Caco-2 (cell line): ENCODE data around the gene PPP2R3A. TPM values are rescaled to one million over a fixed set of nuclear protein-coding genes. Genes with fewer than 3 reads are reported as not detected.
A peak's percentile ranks its signal among the peaks of the same experiment; 100 is the strongest.

Source experiments
- BruUV-seq: library from RNA; stranded (reverse); fragments of 400-500 nt; replicated peaks from 2 replicates; lab custom pipeline; 2021; lab: Mats Ljungman, UMichigan
- CTCF ChIA-PET: fragments of 300-600 bp; sonication (Branson Sonifier 250); formaldehyde crosslinking; loops from one replicate; lab custom pipeline; 2022; ENCODE audit warnings: antibody characterized with exemption; lab: Charles Lee
- POLR2A ChIA-PET: fragments of 300-600 bp; sonication (Branson Sonifier 250); formaldehyde crosslinking; loops from one replicate; lab custom pipeline; 2022; ENCODE audit warnings: antibody characterized with exemption; lab: Charles Lee
- DNase-seq, 2 experiments: peaks; one replicate each; pipeline versions ENCODE4 v3.0.0 to v3.0.0-alpha.2; 2020 to 2022
- H3K27me3 ChIP-seq: replicated peaks from 2 replicates; pipeline ENCODE4 v1.6.0; 2011; ENCODE audit warnings: low read length; ENCODE audit not compliant: control insufficient read depth, insufficient read depth
- H3K36me3 ChIP-seq: 2 replicates; pipeline ENCODE4 v1.5.1; 2011; ENCODE audit warnings: low read length; ENCODE audit not compliant: control insufficient read depth, insufficient read depth
- H3K4me1 ChIP-seq: fragments of 250-450 bp; sonication (Bioruptor Pico); 2 replicates; pipeline ENCODE4 v1.5.1; 2020; ENCODE audit warnings: mild to moderate bottlenecking
- H3K4me3 ChIP-seq: 2 replicates; pipeline ENCODE4 v1.5.1; 2011; ENCODE audit warnings: low read depth, mild to moderate bottlenecking, control low read depth, low read length
- H3K9me3 ChIP-seq: fragments of 250-450 bp; sonication (Bioruptor Pico); 2 replicates; pipeline ENCODE4 v1.5.1; 2020; ENCODE audit warnings: mild to moderate bottlenecking, moderate library complexity
- H3K27ac Mint-ChIP-seq: one replicate; pipeline ENCODE4 v1.8.0; 2022; ENCODE audit warnings: mixed read lengths; ENCODE audit not compliant: unreplicated experiment
- H3K27me3 Mint-ChIP-seq: one replicate; pipeline ENCODE4 v1.8.0; 2022; ENCODE audit warnings: mixed read lengths; ENCODE audit not compliant: insufficient read depth, unreplicated experiment
- H3K36me3 Mint-ChIP-seq: one replicate; pipeline ENCODE4 v1.8.0; 2022; ENCODE audit warnings: mild to moderate bottlenecking, mixed read lengths; ENCODE audit not compliant: insufficient read depth, unreplicated experiment
- H3K4me1 Mint-ChIP-seq: one replicate; pipeline ENCODE4 v1.8.0; 2022; ENCODE audit warnings: low read depth, mixed read lengths; ENCODE audit not compliant: unreplicated experiment
- H3K4me3 Mint-ChIP-seq: one replicate; pipeline ENCODE4 v1.8.0; 2022; ENCODE audit warnings: mild to moderate bottlenecking, moderate library complexity, mixed read lengths; ENCODE audit not compliant: unreplicated experiment
- H3K9me3 Mint-ChIP-seq: one replicate; pipeline ENCODE4 v1.8.0; 2022; ENCODE audit warnings: mixed read lengths; ENCODE audit not compliant: unreplicated experiment
- CTCF ChIP-seq, 2 experiments: fragments of 200-600 bp in 1 of 2; IDR thresholded peaks; 1 replicate in 1 of 2; 2 replicates in 1 of 2; pipeline versions ENCODE4 v1.5.1 to v1.8.0; 2011 to 2022; ENCODE audit warnings: antibody characterized with exemption in 1 of 2, control low read depth in 1 of 2, inconsistent platforms in 1 of 2, low read depth in 1 of 2, low read length in 1 of 2, mild to moderate bottlenecking in 1 of 2, moderate library complexity in 1 of 2; ENCODE audit not compliant: insufficient read depth in 1 of 2, severe bottlenecking in 1 of 2, unreplicated experiment in 1 of 2
- intact Hi-C: fragments of 100-400 bp; cut with micrococcal nuclease; formaldehyde crosslinking; loops from one replicate; pipeline ENCODE4 v1.10.0; 2022; ENCODE audit not compliant: unreplicated experiment
- total RNA-seq: library from RNA; stranded (reverse); gene quantifications from 2 replicates; pipeline ENCODE4 v1.2.3, GENCODE V29; 2022

The PPP2R3A gene
- total RNA-seq, 1 experiment from 2014 or later = 9.5 TPM

- peaks cover 19% of the 10 kb centered on the region for H3K4me1 Mint-ChIP-seq
- ChIA-PET POLR2A (no interaction called here), CTCF (no interaction called here)
- no peak overlapping the region for H3K4me3 Mint-ChIP-seq
- BruUV-seq = no TSS peak
- TF ChIP-seq CTCF (IDR thresholded peaks at IDR 0.05; ENCODE audit: insufficient read depth in 1 of 2, low read depth in 1 of 2, low read length in 1 of 2, severe bottlenecking in 1 of 2, unreplicated experiment in 1 of 2) = no peak
- intact Hi-C loops = no loop called here
- no peaks in the 10 kb centered on the region for H3K9me3 Mint-ChIP-seq
- peaks cover 6% of the 10 kb centered on the region for H3K36me3 Mint-ChIP-seq
- H3K36me3 ChIP-seq = no peaks in the 10 kb centered on the region
- H3K27ac Mint-ChIP-seq = no peak overlapping the region
- H3K27me3 Mint-ChIP-seq = no peaks in the 10 kb centered on the region
- H3K4me1 ChIP-seq = peaks cover 50% of the 10 kb centered on the region
- no peak overlapping the region for H3K4me3 ChIP-seq
- DNase-seq = no peak
- no peaks in the 10 kb centered on the region; the same call in 1 of the 2 replicates for H3K9me3 ChIP-seq
- H3K27me3 ChIP-seq = no peaks in the 10 kb centered on the region
These were observed 26.5 kb downstream of the PPP2R3A start for GRCh38 chr3:135992072-135992471.

- Mint-ChIP-seq H3K9me3 (no peaks in the 10 kb centered on the region), H3K36me3 (peaks cover 6% of the 10 kb centered on the region), H3K4me1 (peaks cover 19% of the 10 kb centered on the region), H3K4me3 (peak overlapping the region; percentile 41), H3K27me3 (no peaks in the 10 kb centered on the region), H3K27ac (peak overlapping the region; percentile 49)
- TF ChIP-seq CTCF (IDR thresholded peaks at IDR 0.05; ENCODE audit: insufficient read depth in 1 of 2, low read depth in 1 of 2, low read length in 1 of 2, severe bottlenecking in 1 of 2, unreplicated experiment in 1 of 2) = no peak
- peak; percentile 44 to 50 for DNase-seq
- ChIA-PET CTCF (no interaction called here), POLR2A (no interaction called here)
- Histone ChIP-seq H3K27me3 (no peaks in the 10 kb centered on the region), H3K9me3 (no peaks in the 10 kb centered on the region; the same call in 1 of the 2 replicates), H3K36me3 (no peaks in the 10 kb centered on the region), H3K4me3 (no peak overlapping the region), H3K4me1 (peaks cover 54% of the 10 kb centered on the region)
- intact Hi-C loops = loop anchor here (1.0 to 2.0 kb wide), 2 partner anchors 28 to 29 kb away; no protein-coding TSS in a partner anchor
- no TSS peak for BruUV-seq
These were observed 29.3 kb downstream of the PPP2R3A start for GRCh38 chr3:135994708-135995337.

- Mint-ChIP-seq H3K36me3 (peaks cover 6% of the 10 kb centered on the region), H3K27me3 (no peaks in the 10 kb centered on the region), H3K27ac (no peak overlapping the region), H3K4me3 (no peak overlapping the region), H3K9me3 (no peaks in the 10 kb centered on the region), H3K4me1 (peaks cover 17% of the 10 kb centered on the region)
- Histone ChIP-seq H3K27me3 (no peaks in the 10 kb centered on the region), H3K4me1 (peaks cover 54% of the 10 kb centered on the region), H3K9me3 (no peaks in the 10 kb centered on the region; the same call in 1 of the 2 replicates), H3K36me3 (no peaks in the 10 kb centered on the region), H3K4me3 (no peak overlapping the region)
- intact Hi-C loops = loop anchor here (2.0 kb wide), 1 partner anchor 27 kb away; no protein-coding TSS in a partner anchor
- BruUV-seq = no TSS peak
- ChIA-PET POLR2A (no interaction called here), CTCF (no interaction called here)
- DNase-seq = no peak
- no peak for TF ChIP-seq CTCF (IDR thresholded peaks at IDR 0.05; ENCODE audit: insufficient read depth in 1 of 2, low read depth in 1 of 2, low read length in 1 of 2, severe bottlenecking in 1 of 2, unreplicated experiment in 1 of 2)
These were observed 30.2 kb downstream of the PPP2R3A start for GRCh38 chr3:135995766-135996165.
